GM12878 (cell line): ENCODE measurements around the gene ZDHHC14. TPM values are rescaled to one million over a fixed set of nuclear protein-coding genes. Genes with fewer than 3 reads are reported as not detected.

Experiments used
- ATF3 ChIP-seq: IDR thresholded peaks from 2 replicates; pipeline ENCODE4 v1.6.1; 2011; ENCODE audit warnings: low read depth, mild to moderate bottlenecking, low read length, moderate library complexity, borderline replicate concordance; ENCODE audit errors: extremely low read depth
- BMI1 ChIP-seq: fragments of 450-650 bp; IDR thresholded peaks from 2 replicates; pipeline ENCODE4 v1.6.1; 2016; ENCODE audit warnings: mild to moderate bottlenecking, moderate library complexity, borderline replicate concordance
- CBFB ChIP-seq: IDR thresholded peaks from 2 replicates; pipeline ENCODE4 v1.6.1; 2016; ENCODE audit warnings: antibody characterized with exemption, low read depth
- CBX5 ChIP-seq: sonication (generic); IDR thresholded peaks from 2 replicates; pipeline ENCODE4 v1.6.1; 2016; ENCODE audit warnings: low read depth, moderate library complexity, mild to moderate bottlenecking, inconsistent platforms
- CREB1 ChIP-seq: IDR thresholded peaks from 2 replicates; pipeline ENCODE4 v1.6.1; 2012; ENCODE audit warnings: low read depth, mild to moderate bottlenecking, inconsistent platforms
- CTCF ChIP-seq, 3 experiments: IDR thresholded peaks in 2 of 3; conservative IDR thresholded peaks in 1 of 3; 2 replicates each; pipeline ENCODE4 v1.5.1; 2011; ENCODE audit warnings: low read depth in 3 of 3, low read length in 3 of 3, mild to moderate bottlenecking in 3 of 3, control low read depth in 2 of 3, moderate library complexity in 2 of 3, inconsistent platforms in 1 of 3, mixed read lengths in 1 of 3; ENCODE audit not compliant: control insufficient read depth in 2 of 3, insufficient read depth in 1 of 3; ENCODE audit errors: extremely low read depth in 1 of 3
- DPF2 ChIP-seq: fragments of 450-650 bp; IDR thresholded peaks from 2 replicates; pipeline ENCODE4 v1.6.1; 2017; ENCODE audit warnings: mild to moderate bottlenecking
- E2F4 ChIP-seq: IDR thresholded peaks from 2 replicates; pipeline ENCODE4 v1.6.1; 2012; ENCODE audit warnings: low read depth, low read length, improper control_type of control experiment
- EZH2 ChIP-seq: IDR thresholded peaks from 2 replicates; pipeline ENCODE4 v1.6.1; 2012; ENCODE audit warnings: low read depth, mild to moderate bottlenecking, control low read depth, inconsistent platforms, low read length, borderline replicate concordance; ENCODE audit not compliant: control insufficient read depth
- IRF3 ChIP-seq: fragments of 450-650 bp; IDR thresholded peaks from 2 replicates; pipeline ENCODE4 v1.6.1; 2014; ENCODE audit warnings: mild to moderate bottlenecking
- NRF1 ChIP-seq: conservative IDR thresholded peaks from 2 replicates; pipeline ENCODE4 v1.6.1; 2011; ENCODE audit warnings: mild to moderate bottlenecking, low read depth, low read length, improper control_type of control experiment
- PAX5 ChIP-seq: IDR thresholded peaks from 2 replicates; pipeline ENCODE4 v1.6.1; 2011; ENCODE audit warnings: low read depth, low read length, borderline replicate concordance
- PAX8 ChIP-seq: fragments of 450-650 bp; IDR thresholded peaks from 2 replicates; pipeline ENCODE4 v1.6.1; 2017; ENCODE audit warnings: mild to moderate bottlenecking, moderate library complexity
- POLR2AphosphoS5 ChIP-seq: IDR thresholded peaks from 2 replicates; pipeline ENCODE4 v1.6.1; 2011; ENCODE audit warnings: mild to moderate bottlenecking, low read length, inconsistent platforms
- POU2F2 ChIP-seq: IDR thresholded peaks from 3 replicates; pipeline ENCODE4 v1.6.1; 2011; ENCODE audit warnings: low read depth, mild to moderate bottlenecking, low read length, borderline replicate concordance
- TAF1 ChIP-seq: IDR thresholded peaks from 2 replicates; pipeline ENCODE4 v1.6.1; 2011; ENCODE audit warnings: mild to moderate bottlenecking, low read depth, low read length, borderline replicate concordance
- TCF7 ChIP-seq: IDR thresholded peaks from 2 replicates; pipeline ENCODE4 v1.6.1; 2014; ENCODE audit warnings: antibody characterized with exemption, borderline replicate concordance
- WRNIP1 ChIP-seq: IDR thresholded peaks from 2 replicates; pipeline ENCODE4 v1.6.1; 2011; ENCODE audit warnings: low read depth, low read length, improper control_type of control experiment, borderline replicate concordance
- polyA plus RNA-seq, 11 experiments: library from polyadenylated mRNA; depleted of rRNA in 4 of 11; unstranded in 6 of 11; stranded (reverse) in 5 of 11; fragments of >200 nt; fragmentation: Nextera tagmentation in 4 of 11; fragmentation: Illumina TruSeq in 1 of 11; extraction: Ambion mirVana in 4 of 11; extraction: Trizol in 1 of 11; gene quantifications; 1 replicate in 1 of 11; 2 replicates in 10 of 11; pipeline versions ENCODE4 v1.2.1 to v1.2.3, GENCODE V29; 2011 to 2016; ENCODE audit warnings: inconsistent platforms in 2 of 11, missing spikeins in 2 of 11, low read depth in 1 of 11
- total RNA-seq, 4 experiments: library from RNA; depleted of rRNA in 3 of 4; stranded (reverse); fragments of >200 nt in 3 of 4; fragmentation: Illumina TruSeq in 1 of 4; extraction: Trizol in 1 of 4; gene quantifications; 2 replicates each; pipeline versions ENCODE4 v1.2.1 to v1.2.3, GENCODE V29; 2013 to 2021

ZDHHC14 gene
- total and polyA plus RNA-seq, 10 of the 15 experiments (the other 5 are each of a cell fraction or from before 2014, with no cell fraction given), result 0.15 to 16.0 (median 0.76) TPM; not detected in 1

GRCh38 chr6:157563611-157564284 lies 182.8 kb downstream of the ZDHHC14 start (continued):
- TF ChIP-seq CTCF (IDR thresholded peaks at IDR 0.05 in 2 of 3, conservative IDR thresholded peaks at IDR 0.05 in 1 of 3; ENCODE audit: control insufficient read depth in 2 of 3, extremely low read depth in 1 of 3, insufficient read depth in 1 of 3, low read depth in 3 of 3, low read length in 3 of 3) (peak in 2 of 3 experiments; percentile 26 to 36; a peak in 3 of 6 replicates), TAF1 (0 out of 2 replicates have a peak, but pooled peaks have one; percentile 31), PAX8 (no peak), TCF7 (peak; percentile 46; the same call in 1 of the 2 replicates), CBFB (peak; percentile 81), E2F4 (no peak), IRF3 (no peak), PAX5 (peak; percentile 82), POU2F2 (peak; percentile 73; the same call in 2 of the 3 replicates), DPF2 (peak; percentile 58), BMI1 (no peak), POLR2AphosphoS5 (no peak), NRF1 (no peak), EZH2 (no peak), WRNIP1 (peak; percentile 84; the same call in 1 of the 2 replicates), ATF3 (no peak), CREB1 (peak; percentile 45; the same call in 1 of the 2 replicates), CBX5 (peak; percentile 86)
- TF ChIP-seq, all 136 proteins: peak for 61
